SK-N-SH (cell line): Measurements from ENCODE around the gene WSB2. TPM values are rescaled to one million over a fixed set of nuclear protein-coding genes. Genes with fewer than 3 reads are reported as not detected.

ENCODE experiments used
- CTCF ChIA-PET: fragments of 300-600, 350-600 bp; formaldehyde crosslinking; extraction: SDS; loops from one replicate; lab custom pipeline; 2021; lab: Yijun Ruan, JAX
- POLR2A ChIA-PET: fragments of 350-600 bp; sonication (Branson Sonifier 250); formaldehyde crosslinking; extraction: SDS; loops from one replicate; lab custom pipeline; 2020; ENCODE audit warnings: antibody characterized with exemption, inconsistent platforms; lab: Yijun Ruan, JAX
- DNase-seq: peaks from one replicate; pipeline ENCODE4 v3.0.0; 2012
- H2AFZ ChIP-seq: fragments of 200-600 bp; sonication (generic); 2 replicates; pipeline ENCODE4 v1.8.1; 2016; ENCODE audit warnings: antibody characterized with exemption, mild to moderate bottlenecking, low read depth
- H3F3A ChIP-seq: fragments of 200-600 bp; sonication (generic); replicated peaks from 2 replicates; pipeline ENCODE3; 2016; ENCODE audit warnings: antibody characterized with exemption, mild to moderate bottlenecking; ENCODE audit not compliant: insufficient read depth
- H3K27ac ChIP-seq, 2 experiments: fragments of 200-500 bp in 1 of 2; fragments of 200-600 bp in 1 of 2; sonication (Bioruptor generic) in 1 of 2; sonication (generic), shearing (Covaris generic) in 1 of 2; 2 replicates each; pipeline versions ENCODE4 v1.5.1 to v1.6.1; 2014 to 2016; ENCODE audit warnings: low read depth in 2 of 2, inconsistent platforms in 1 of 2, low read length in 1 of 2, mild to moderate bottlenecking in 1 of 2, mixed read lengths in 1 of 2
- H3K27me3 ChIP-seq: fragments of 200-600 bp; sonication (generic), shearing (Covaris generic); 2 replicates; pipeline ENCODE4 v1.6.1; 2016; ENCODE audit warnings: mixed run types; ENCODE audit not compliant: insufficient read depth
- H3K36me3 ChIP-seq, 2 experiments: fragments of 200-500 bp in 1 of 2; fragments of 200-600 bp in 1 of 2; sonication (Bioruptor generic) in 1 of 2; sonication (generic) in 1 of 2; replicated peaks in 1 of 2; 2 replicates each; pipeline versions ENCODE3 to v1.5.1; 2014 to 2016; ENCODE audit warnings: low read length in 1 of 2, mild to moderate bottlenecking in 1 of 2; ENCODE audit not compliant: insufficient read depth in 2 of 2, control insufficient read depth in 1 of 2
- H3K4me1 ChIP-seq, 2 experiments: fragments of 200-500 bp in 1 of 2; fragments of 200-600 bp in 1 of 2; sonication (Bioruptor generic) in 1 of 2; sonication (generic), shearing (Covaris generic) in 1 of 2; 2 replicates each; pipeline versions ENCODE4 v1.5.1 to v1.6.1; 2014 to 2016; ENCODE audit warnings: low read depth in 1 of 2, low read length in 1 of 2, mixed run types in 1 of 2; ENCODE audit not compliant: insufficient read depth in 2 of 2, control insufficient read depth in 1 of 2
- H3K4me2 ChIP-seq: fragments of 200-600 bp; sonication (generic), shearing (Covaris generic); 2 replicates; pipeline ENCODE4 v1.6.1; 2017; ENCODE audit warnings: mixed run types
- H3K4me3 ChIP-seq, 2 experiments: fragments of 200-500 bp in 1 of 2; fragments of 200-600 bp in 1 of 2; sonication (Bioruptor generic) in 1 of 2; sonication (generic), shearing (Covaris generic) in 1 of 2; 2 replicates each; pipeline versions ENCODE4 v1.5.1 to v1.8.1; 2014 to 2016; ENCODE audit warnings: low read depth in 2 of 2, inconsistent platforms in 1 of 2, low read length in 1 of 2, mild to moderate bottlenecking in 1 of 2, mixed read lengths in 1 of 2, moderate library complexity in 1 of 2
- H3K79me2 ChIP-seq: fragments of 200-600 bp; sonication (generic); 2 replicates; pipeline ENCODE4 v1.8.1; 2017; ENCODE audit warnings: mild to moderate bottlenecking; ENCODE audit not compliant: insufficient read depth
- H3K9ac ChIP-seq: fragments of 200-600 bp; sonication (generic); 2 replicates; pipeline ENCODE4 v1.6.1; 2017; ENCODE audit warnings: mixed run types
- H3K9me2 ChIP-seq: fragments of 200-600 bp; sonication (generic); 2 replicates; pipeline ENCODE4 v1.6.1; 2017; ENCODE audit warnings: mixed run types
- H3K9me3 ChIP-seq: fragments of 200-600 bp; sonication (generic); 2 replicates; pipeline ENCODE4 v1.6.1; 2017; ENCODE audit warnings: mixed run types, mild to moderate bottlenecking, moderate library complexity
- H4K20me1 ChIP-seq: fragments of 200-600 bp; sonication (generic); 2 replicates; pipeline ENCODE4 v1.6.1; 2017; ENCODE audit warnings: mild to moderate bottlenecking, mixed run types; ENCODE audit not compliant: insufficient read depth
- CHD2 ChIP-seq: fragments of 150-350 bp; IDR thresholded peaks from 2 replicates; pipeline ENCODE4 v1.6.1; 2018; ENCODE audit warnings: low read length; ENCODE audit not compliant: partially characterized antibody
- ELF1 ChIP-seq: IDR thresholded peaks from 2 replicates; pipeline ENCODE4 v1.4.0; 2012
- EZH2phosphoT487 ChIP-seq: fragments of 200-600 bp; sonication (generic); IDR thresholded peaks from 2 replicates; pipeline ENCODE4 v1.6.1; 2017; ENCODE audit warnings: low read depth, mixed run types, mild to moderate bottlenecking, antibody characterized with exemption, moderate library complexity, borderline replicate concordance
- FOXJ3 ChIP-seq: sonication (generic); formaldehyde crosslinking; IDR thresholded peaks from 2 replicates; pipeline ENCODE4 v1.5.1; 2020; ENCODE audit warnings: mild to moderate bottlenecking, missing genetic modification reagents
- GATA2 ChIP-seq: sonication (generic); formaldehyde crosslinking; IDR thresholded peaks from 2 replicates; pipeline ENCODE4 v1.5.0; 2020; ENCODE audit warnings: mild to moderate bottlenecking, missing genetic modification reagents
- IRF3 ChIP-seq: fragments of 150-350 bp; IDR thresholded peaks from 2 replicates; pipeline ENCODE4 v1.6.1; 2016; ENCODE audit warnings: mild to moderate bottlenecking, low read depth, low read length
- MAX ChIP-seq: IDR thresholded peaks from 2 replicates; pipeline ENCODE4 v1.4.0; 2012; ENCODE audit warnings: low read depth
- NFIC ChIP-seq: IDR thresholded peaks from 2 replicates; pipeline ENCODE4 v1.4.0; 2012; ENCODE audit warnings: borderline replicate concordance
- NRF1 ChIP-seq: IDR thresholded peaks from 2 replicates; pipeline ENCODE4 v1.6.1; 2012; ENCODE audit warnings: low read depth, mild to moderate bottlenecking, low read length
- POLR2AphosphoS5 ChIP-seq: IDR thresholded peaks from 2 replicates; pipeline ENCODE4 v1.6.1; 2012; ENCODE audit warnings: low read depth, low read length
- RAD21 ChIP-seq: IDR thresholded peaks from 2 replicates; pipeline ENCODE4 v1.6.1; 2012; ENCODE audit warnings: mild to moderate bottlenecking, low read length
- REST ChIP-seq: IDR thresholded peaks from 2 replicates; pipeline ENCODE4 v1.6.1; 2012; ENCODE audit warnings: mild to moderate bottlenecking, low read depth, low read length, moderate library complexity
- SMC3 ChIP-seq: IDR thresholded peaks from 2 replicates; pipeline ENCODE4 v1.6.1; 2012; ENCODE audit warnings: low read depth, low read length, improper control_type of control experiment
- TAF1 ChIP-seq: IDR thresholded peaks from 2 replicates; pipeline ENCODE4 v1.6.1; 2012; ENCODE audit warnings: low read depth, mild to moderate bottlenecking, low read length, moderate library complexity, borderline replicate concordance
- USF1 ChIP-seq: IDR thresholded peaks from 2 replicates; pipeline ENCODE4 v1.4.0; 2012; ENCODE audit warnings: low read depth, borderline replicate concordance
- USF2 ChIP-seq: fragments of 150-350 bp; IDR thresholded peaks from 2 replicates; pipeline ENCODE4 v1.6.1; 2017; ENCODE audit warnings: antibody characterized with exemption, low read length, low read depth, borderline replicate concordance
- YY1 ChIP-seq: IDR thresholded peaks from 2 replicates; pipeline ENCODE4 v1.4.0; 2012; ENCODE audit warnings: low read depth, mild to moderate bottlenecking
- ZBTB33 ChIP-seq: IDR thresholded peaks from 2 replicates; pipeline ENCODE4 v1.4.0; 2012; ENCODE audit warnings: low read depth, borderline replicate concordance
- WGBS: methylation state at CpG from one replicate; pipeline ENCODE4 v1.1.6; 2017; ENCODE audit warnings: low lambda C conversion rate; 5-methylcytosine and 5-hydroxymethylcytosine counted together
- polyA plus RNA-seq, 3 experiments: library from polyadenylated mRNA; depleted of rRNA; stranded (reverse); fragments of >200 nt; gene quantifications; 2 replicates each; pipeline ENCODE4 v1.2.3, GENCODE V29; 2012

WSB2 gene
- polyA plus RNA-seq, 1 of the 3 experiments (the other 2 are of a cell fraction): 54.4 TPM

- no peak overlapping the region for H3K9ac ChIP-seq
- H3K9me2 ChIP-seq: no peaks in the 10 kb centered on the region
- H3F3A ChIP-seq: peaks cover 19% of the 10 kb centered on the region
- peaks cover 11 to 12% of the 10 kb centered on the region in 2 experiments; a peak in 2 of 4 replicates for H3K4me1 ChIP-seq
- TF ChIP-seq SMC3 (no peak), GATA2 (CRISPR knock-in tag) (no peak), NFIC (no peak), REST (no peak), USF1 (no peak), EZH2phosphoT487 (no peak)
- DNase-seq: no peak
- no peak overlapping the region for H3K4me2 ChIP-seq
- no peaks in the 10 kb centered on the region for H4K20me1 ChIP-seq
- H2AFZ ChIP-seq: no peak overlapping the region
- no peaks in the 10 kb centered on the region for H3K79me2 ChIP-seq
- no peak overlapping the region for H3K4me3 ChIP-seq
- H3K27ac ChIP-seq: peak overlapping the region; percentile 36 to 48
- H3K36me3 ChIP-seq: peaks cover 82 to 86% of the 10 kb centered on the region in 2 experiments
- ChIA-PET CTCF (interaction anchor here (0.8 to 10.2 kb wide), 5 partner anchors 14 to 159 kb away, joined by 3 to 137 read pairs (median 5); no protein-coding TSS in a partner anchor), POLR2A (no interaction called here)
- WGBS: 95% methylated on average over 5 of the region's 5 CpGs
- no peaks in the 10 kb centered on the region for H3K27me3 ChIP-seq
- H3K9me3 ChIP-seq: no peaks in the 10 kb centered on the region
Observed at GRCh38 chr12:118033902-118034301, 27.1 kb downstream of the WSB2 start.

- TF ChIP-seq YY1 (no peak), MAX (no peak), RAD21 (no peak), CHD2 (no peak), TAF1 (no peak), ZBTB33 (no peak), POLR2AphosphoS5 (no peak), ELF1 (no peak), FOXJ3 (CRISPR knock-in tag) (no peak), IRF3 (no peak), NRF1 (no peak), USF2 (no peak)
- Histone ChIP-seq H3F3A (peaks cover 19% of the 10 kb centered on the region), H2AFZ (no peak overlapping the region), H3K9ac (no peak overlapping the region), H3K4me1 (peaks cover 11 to 12% of the 10 kb centered on the region in 2 experiments; a peak in 2 of 4 replicates), H3K9me3 (no peaks in the 10 kb centered on the region), H3K4me3 (no peak overlapping the region), H3K27me3 (no peaks in the 10 kb centered on the region), H3K36me3 (peaks cover 81 to 84% of the 10 kb centered on the region in 2 experiments), H3K9me2 (no peaks in the 10 kb centered on the region), H4K20me1 (no peaks in the 10 kb centered on the region), H3K27ac (peak overlapping the region; percentile 36 to 48), H3K79me2 (no peaks in the 10 kb centered on the region), H3K4me2 (no peak overlapping the region)
- 34% methylated on average over 5 of the region's 5 CpGs for WGBS
- ChIA-PET POLR2A (no interaction called here), CTCF (interaction anchor here (0.8 to 10.2 kb wide), 3 partner anchors 41 to 183 kb away, joined by 3 to 137 read pairs (median 5); no protein-coding TSS in a partner anchor)
- DNase-seq: no peak
Observed at GRCh38 chr12:118033323-118033722, 27.7 kb downstream of the WSB2 start.
